Type B pancreatic cell (in vitro differentiated cells): Measurements from ENCODE around the gene RHOBTB3. TPM values are rescaled to one million over a fixed set of nuclear protein-coding genes. Genes with fewer than 3 reads are reported as not detected.

Source experiments
- DNase-seq: peaks from one replicate; pipeline ENCODE4 v3.0.0; 2021; ENCODE audit warnings: mixed read lengths; ENCODE audit not compliant: unreplicated experiment; ENCODE audit errors: extremely low spot score
- H3K27ac Mint-ChIP-seq: 2 replicates; pipeline ENCODE4 v1.8.0; 2021; ENCODE audit warnings: mild to moderate bottlenecking, mixed read lengths
- H3K27me3 Mint-ChIP-seq: 2 replicates; pipeline ENCODE4 v1.8.0; 2021; ENCODE audit warnings: mixed read lengths
- H3K36me3 Mint-ChIP-seq: 2 replicates; pipeline ENCODE4 v1.8.0; 2021; ENCODE audit warnings: mixed read lengths
- H3K4me1 Mint-ChIP-seq: one replicate; pipeline ENCODE4 v1.8.0; 2021; ENCODE audit warnings: mixed read lengths; ENCODE audit not compliant: unreplicated experiment
- H3K4me3 Mint-ChIP-seq: 2 replicates; pipeline ENCODE4 v1.8.0; 2021; ENCODE audit warnings: mild to moderate bottlenecking, mixed read lengths
- H3K9me3 Mint-ChIP-seq: 2 replicates; pipeline ENCODE4 v1.8.0; 2021; ENCODE audit warnings: mixed read lengths
- long read RNA-seq: library from polyadenylated mRNA; unstranded; transcript quantifications from one replicate; pipeline ENCODE4 v2.0.0, GENCODE V29; 2020
- total RNA-seq: library from RNA; stranded (reverse); gene quantifications from 2 replicates; pipeline ENCODE4 v1.2.1, GENCODE V29; 2021; ENCODE audit warnings: low replicate concordance
- TF ChIP-seq, protein P1 (sequence below): fragments of 200-600 bp; sonication (generic); conservative IDR thresholded peaks from 2 replicates; pipeline ENCODE4 v1.5.0; 2021; ENCODE audit warnings: antibody characterized with exemption, mild to moderate bottlenecking

RHOBTB3 gene, protein sequence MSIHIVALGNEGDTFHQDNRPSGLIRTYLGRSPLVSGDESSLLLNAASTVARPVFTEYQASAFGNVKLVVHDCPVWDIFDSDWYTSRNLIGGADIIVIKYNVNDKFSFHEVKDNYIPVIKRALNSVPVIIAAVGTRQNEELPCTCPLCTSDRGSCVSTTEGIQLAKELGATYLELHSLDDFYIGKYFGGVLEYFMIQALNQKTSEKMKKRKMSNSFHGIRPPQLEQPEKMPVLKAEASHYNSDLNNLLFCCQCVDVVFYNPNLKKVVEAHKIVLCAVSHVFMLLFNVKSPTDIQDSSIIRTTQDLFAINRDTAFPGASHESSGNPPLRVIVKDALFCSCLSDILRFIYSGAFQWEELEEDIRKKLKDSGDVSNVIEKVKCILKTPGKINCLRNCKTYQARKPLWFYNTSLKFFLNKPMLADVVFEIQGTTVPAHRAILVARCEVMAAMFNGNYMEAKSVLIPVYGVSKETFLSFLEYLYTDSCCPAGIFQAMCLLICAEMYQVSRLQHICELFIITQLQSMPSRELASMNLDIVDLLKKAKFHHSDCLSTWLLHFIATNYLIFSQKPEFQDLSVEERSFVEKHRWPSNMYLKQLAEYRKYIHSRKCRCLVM
- total RNA-seq: 41.7 and 76.3 TPM in 2 replicates
- long read RNA-seq, partial matches to known transcripts: 7 of 12 reads
- long read RNA-seq, other reads (novel, unspliced or antisense): 5 of 12 reads

DNA sequence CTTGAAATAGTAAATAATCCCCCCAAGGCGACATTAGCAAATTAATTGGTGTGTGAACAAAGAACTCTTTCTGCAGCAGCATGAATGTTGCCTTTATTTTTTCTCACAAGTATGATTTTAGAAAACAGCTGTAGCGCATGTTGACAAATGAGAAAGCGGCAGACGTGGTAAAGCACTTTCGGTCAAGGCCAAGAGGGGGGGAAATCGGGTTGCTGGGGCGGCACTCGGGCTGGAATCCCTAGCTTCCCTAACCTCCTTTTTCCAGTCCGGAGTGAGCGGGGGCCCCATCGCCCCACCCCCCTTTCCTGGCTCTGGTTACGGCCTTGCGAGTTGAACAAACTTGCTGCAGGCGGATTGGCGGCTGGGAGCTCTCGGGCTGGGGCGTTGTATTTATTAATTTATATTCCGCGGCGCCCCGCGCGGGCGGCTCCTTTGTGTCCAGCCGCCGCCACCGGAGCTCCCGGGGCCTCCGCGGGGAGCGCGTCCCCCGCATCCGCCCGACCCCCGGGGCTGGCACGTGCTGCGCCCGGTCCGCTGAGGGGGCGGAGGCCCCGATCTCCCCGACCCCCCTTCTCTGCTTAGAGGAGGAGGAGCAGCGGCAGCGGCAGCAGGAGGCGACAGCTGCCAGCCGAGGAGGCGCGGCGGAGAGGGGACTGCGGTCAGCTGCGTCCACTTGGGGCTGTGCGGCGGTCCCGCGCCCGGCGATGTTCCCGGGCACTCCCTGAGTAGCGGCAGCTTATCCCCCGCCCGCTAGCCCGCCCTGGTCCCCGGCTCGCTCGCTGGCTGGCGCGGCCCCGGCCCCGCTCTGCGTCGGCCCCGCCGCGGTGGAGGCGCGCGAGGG lies at the start of gene RHOBTB3:
Gene RHOBTB3, plus strand, starts transcription at position 607 of the 841 bp plus-strand sequence. CDS start 347 bp downstream, outside the sequence.
- no peaks in the 10 kb centered on the region for H3K27me3 Mint-ChIP-seq

DNA sequence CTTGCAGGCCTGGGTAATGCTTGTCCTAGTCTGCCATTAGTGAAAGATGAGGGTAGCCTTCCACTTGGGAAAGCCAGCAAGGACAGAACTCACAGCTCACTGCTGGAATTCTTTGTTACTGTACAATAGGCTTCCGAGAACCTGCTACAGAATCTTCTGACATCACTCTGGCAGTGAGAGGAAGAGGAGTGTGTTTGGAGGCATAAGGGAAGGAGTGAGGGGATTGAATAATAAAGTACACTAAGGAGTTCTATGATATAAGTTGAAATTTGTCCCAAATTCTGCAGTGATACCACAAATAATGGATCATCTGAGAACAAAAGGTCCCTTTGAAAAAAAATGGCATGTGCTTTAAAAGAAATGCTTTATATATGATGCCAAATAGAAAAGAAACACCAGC lies 48.2 kb upstream of the RHOBTB3 start, which contains the start of gene SPATA9:
Gene SPATA9, minus strand, starts transcription at position 101 of the 400 bp plus-strand sequence. CDS start 137 bp downstream, outside the sequence.
- no peak for DNase-seq
- Mint-ChIP-seq H3K27ac (no peak within 1 kb of the TSS), H3K4me1 (no peaks in the 10 kb centered on the region), H3K4me3 (no peak within 1 kb of the TSS), H3K36me3 (no peaks in the 10 kb centered on the region), H3K9me3 (no peaks in the 10 kb centered on the region), H3K27me3 (no peaks in the 10 kb centered on the region)
- TF ChIP-seq, protein P1, sequence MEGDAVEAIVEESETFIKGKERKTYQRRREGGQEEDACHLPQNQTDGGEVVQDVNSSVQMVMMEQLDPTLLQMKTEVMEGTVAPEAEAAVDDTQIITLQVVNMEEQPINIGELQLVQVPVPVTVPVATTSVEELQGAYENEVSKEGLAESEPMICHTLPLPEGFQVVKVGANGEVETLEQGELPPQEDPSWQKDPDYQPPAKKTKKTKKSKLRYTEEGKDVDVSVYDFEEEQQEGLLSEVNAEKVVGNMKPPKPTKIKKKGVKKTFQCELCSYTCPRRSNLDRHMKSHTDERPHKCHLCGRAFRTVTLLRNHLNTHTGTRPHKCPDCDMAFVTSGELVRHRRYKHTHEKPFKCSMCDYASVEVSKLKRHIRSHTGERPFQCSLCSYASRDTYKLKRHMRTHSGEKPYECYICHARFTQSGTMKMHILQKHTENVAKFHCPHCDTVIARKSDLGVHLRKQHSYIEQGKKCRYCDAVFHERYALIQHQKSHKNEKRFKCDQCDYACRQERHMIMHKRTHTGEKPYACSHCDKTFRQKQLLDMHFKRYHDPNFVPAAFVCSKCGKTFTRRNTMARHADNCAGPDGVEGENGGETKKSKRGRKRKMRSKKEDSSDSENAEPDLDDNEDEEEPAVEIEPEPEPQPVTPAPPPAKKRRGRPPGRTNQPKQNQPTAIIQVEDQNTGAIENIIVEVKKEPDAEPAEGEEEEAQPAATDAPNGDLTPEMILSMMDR: no peak

More for the DNA sequence above, at the start of gene RHOBTB3:
- peaks cover 69% of the 10 kb centered on the region for H3K4me1 Mint-ChIP-seq
- TF ChIP-seq, protein P1: no peak
- no peaks in the 10 kb centered on the region for H3K9me3 Mint-ChIP-seq
- peak; percentile 89 for DNase-seq
- H3K27ac Mint-ChIP-seq: peak within 1 kb of the TSS; percentile 92
- H3K36me3 Mint-ChIP-seq: peaks cover 6% of the 10 kb centered on the region
- peak within 1 kb of the TSS; percentile 93 for H3K4me3 Mint-ChIP-seq

DNA sequence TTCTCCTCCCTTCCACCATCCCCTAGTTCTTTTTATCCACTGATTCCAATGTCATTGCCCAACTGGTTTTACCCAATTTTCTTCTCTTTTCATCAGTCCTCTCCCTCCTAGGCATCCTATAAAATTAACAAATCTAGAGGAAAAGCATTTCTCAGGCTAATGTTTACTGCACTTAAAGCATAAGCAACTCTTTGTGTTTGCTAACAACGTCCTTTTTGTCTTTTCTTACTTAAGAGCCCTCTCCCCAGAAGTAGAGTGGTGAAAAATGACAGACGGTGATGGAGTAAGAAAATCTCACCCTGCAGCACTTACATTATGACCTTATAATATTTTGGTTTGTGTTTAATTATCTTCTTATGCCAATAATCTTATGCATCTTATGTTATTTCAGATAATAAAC lies 46.8 kb upstream of the RHOBTB3 start:
- Mint-ChIP-seq H3K4me1 (no peaks in the 10 kb centered on the region), H3K9me3 (no peaks in the 10 kb centered on the region), H3K36me3 (no peaks in the 10 kb centered on the region), H3K27ac (no peak overlapping the region), H3K27me3 (no peaks in the 10 kb centered on the region), H3K4me3 (no peak overlapping the region)
- no peak for DNase-seq
- TF ChIP-seq, protein P1: no peak

DNA sequence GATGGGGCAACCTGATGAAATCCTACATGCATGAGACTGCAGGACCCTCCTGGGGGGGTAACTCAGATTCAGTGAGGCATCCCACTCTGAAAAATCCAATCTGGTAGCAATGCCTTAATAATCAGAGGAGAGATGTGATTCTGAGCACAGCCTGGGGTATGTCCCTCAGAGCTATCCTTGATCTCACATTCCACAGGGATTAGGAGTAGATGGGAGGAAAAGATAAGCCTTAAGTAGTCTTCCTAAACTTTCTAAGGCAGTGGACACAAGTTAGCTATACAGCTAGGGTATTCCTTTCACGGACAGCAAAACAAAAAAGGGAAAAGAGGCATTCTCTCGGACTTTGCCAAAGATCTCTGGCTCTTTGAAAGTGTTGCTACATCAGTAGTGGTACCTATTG lies 44.5 kb upstream of the RHOBTB3 start:
- TF ChIP-seq, protein P1: no peak
- H3K9me3 Mint-ChIP-seq: no peaks in the 10 kb centered on the region
- no peaks in the 10 kb centered on the region for H3K4me1 Mint-ChIP-seq
- H3K27ac Mint-ChIP-seq: no peak overlapping the region
- no peaks in the 10 kb centered on the region for H3K36me3 Mint-ChIP-seq
- no peak for DNase-seq
- no peaks in the 10 kb centered on the region for H3K27me3 Mint-ChIP-seq
- no peak overlapping the region for H3K4me3 Mint-ChIP-seq

DNA sequence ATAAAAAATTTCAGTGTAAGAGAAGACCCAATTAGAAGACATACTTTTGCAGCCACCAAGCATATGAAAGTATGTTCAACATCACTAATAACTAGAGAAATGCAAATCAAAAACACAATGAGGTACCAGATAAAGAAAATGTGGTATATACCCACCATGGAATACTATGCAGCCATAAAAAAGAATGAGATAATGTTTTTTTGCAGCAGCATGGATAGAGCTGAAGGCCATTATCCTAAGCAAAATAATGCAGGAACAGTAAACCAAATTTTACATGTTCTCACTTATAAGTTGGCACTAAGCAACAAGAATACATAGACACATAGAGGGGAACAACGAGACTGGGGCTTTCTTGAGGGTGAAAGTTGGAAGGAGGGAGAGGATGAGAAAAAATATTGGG lies 41.5 kb upstream of the RHOBTB3 start:
- Mint-ChIP-seq H3K36me3 (no peaks in the 10 kb centered on the region), H3K9me3 (no peaks in the 10 kb centered on the region), H3K27ac (no peak overlapping the region), H3K4me1 (no peaks in the 10 kb centered on the region), H3K27me3 (no peaks in the 10 kb centered on the region), H3K4me3 (no peak overlapping the region)
- no peak for DNase-seq
- TF ChIP-seq, protein P1: no peak
